NB4 (cell line): Measurements from ENCODE around the gene RAB24.

Experiments
- CTCF ChIP-seq: IDR thresholded peaks from one replicate; pipeline ENCODE4 v1.5.1; 2012; ENCODE audit warnings: low read depth, low read length
- MAX ChIP-seq: IDR thresholded peaks from 2 replicates; pipeline ENCODE4 v1.6.1; 2011; ENCODE audit warnings: low read depth, low read length
- POLR2A ChIP-seq: IDR thresholded peaks from 2 replicates; pipeline ENCODE4 v1.6.1; 2011; ENCODE audit warnings: mild to moderate bottlenecking; ENCODE audit not compliant: insufficient read length; ENCODE audit errors: extremely low read depth

GRCh38 chr5:177271113-177271512, 32.4 kb downstream of the RAB24 start:
- TF ChIP-seq MAX = no peak
- TF ChIP-seq CTCF = no peak
- no peak for TF ChIP-seq POLR2A
